GM10248 (cell line): Measurements from ENCODE around the gene BCL7C.

Experiments
- CTCF ChIA-PET: fragments of 300-600 bp; sonication (Branson Sonifier 250); formaldehyde crosslinking; extraction: SDS; loops from one replicate; lab custom pipeline; 2021; ENCODE audit warnings: antibody characterized with exemption; lab: Yijun Ruan, JAX
- POLR2A ChIA-PET: fragments of 350-650 bp; sonication (Branson Sonifier 250); formaldehyde crosslinking; extraction: SDS; loops from one replicate; lab custom pipeline; 2020; ENCODE audit warnings: antibody characterized with exemption; lab: Yijun Ruan, JAX
- DNase-seq: peaks from one replicate; pipeline ENCODE4 v3.0.0; 2012; ENCODE audit errors: extremely low spot score
- CTCF ChIP-seq: IDR thresholded peaks from 2 replicates; pipeline ENCODE4 v1.5.1; 2012; ENCODE audit warnings: mild to moderate bottlenecking, low read depth; ENCODE audit errors: extremely low read depth, missing control alignments, control extremely low read depth

The BCL7C gene

GRCh38 chr16:30903596-30903995 lies 9.7 kb upstream of the BCL7C start:
- POLR2A ChIA-PET, result no interaction called here
- DNase-seq, result no peak
- TF ChIP-seq CTCF, result no peak
- CTCF ChIA-PET, result interaction anchor here (2.3 to 5.9 kb wide), 6 partner anchors 11 to 239 kb away, joined by 7 to 73 read pairs (median 18); no protein-coding TSS in a partner anchor

GRCh38 chr16:30903002-30903401 lies 9.1 kb upstream of the BCL7C start:
- DNase-seq, result no peak
- POLR2A ChIA-PET, result no interaction called here
- CTCF ChIA-PET, result interaction anchor here (0.9 to 5.9 kb wide), 24 partner anchors 7 to 240 kb away, joined by 3 to 73 read pairs (median 8); no protein-coding TSS in a partner anchor
- no peak for TF ChIP-seq CTCF

GRCh38 chr16:30902029-30902972 lies 8.4 kb upstream of the BCL7C start:
- CTCF ChIA-PET, result interaction anchor here (0.9 to 5.9 kb wide), 34 partner anchors 8 to 240 kb away, joined by 3 to 73 read pairs (median 5); partner anchors contain the start of gene PHKG2
- peak; percentile 85 for TF ChIP-seq CTCF
- DNase-seq, result peak; percentile 85
- POLR2A ChIA-PET, result interaction anchor here (0.5 to 0.6 kb wide), 2 partner anchors 88 to 130 kb away, joined by 4 to 5 read pairs; no protein-coding TSS in a partner anchor

- no peak for TF ChIP-seq CTCF
- DNase-seq, result no peak
- ChIA-PET POLR2A (interaction anchor here (0.5 to 0.6 kb wide), 2 partner anchors 87 to 131 kb away, joined by 4 to 5 read pairs; no protein-coding TSS in a partner anchor), CTCF (interaction anchor here (1.0 to 5.9 kb wide), 29 partner anchors 9 to 241 kb away, joined by 3 to 73 read pairs (median 5); partner anchors contain the start of gene PHKG2)
Observed at GRCh38 chr16:30901201-30902028, 7.5 kb upstream of the BCL7C start.

- TF ChIP-seq CTCF, result no peak
- DNase-seq, result no peak
- CTCF ChIA-PET, result interaction anchor here (1.3 to 5.9 kb wide), 11 partner anchors 8 to 86 kb away, joined by 3 to 73 read pairs (median 13); no protein-coding TSS in a partner anchor
- POLR2A ChIA-PET, result no interaction called here
Observed at GRCh38 chr16:30900588-30900987, 6.7 kb upstream of the BCL7C start.
